GOT3 (cell line): ENCODE results near the gene NRG2.

Experiments used
- DNase-seq: peaks from one replicate; lab custom pipeline; 2025; ENCODE audit warnings: mixed read lengths; lab: John Stamatoyannopoulos, UW

The NRG2 gene

DNA sequence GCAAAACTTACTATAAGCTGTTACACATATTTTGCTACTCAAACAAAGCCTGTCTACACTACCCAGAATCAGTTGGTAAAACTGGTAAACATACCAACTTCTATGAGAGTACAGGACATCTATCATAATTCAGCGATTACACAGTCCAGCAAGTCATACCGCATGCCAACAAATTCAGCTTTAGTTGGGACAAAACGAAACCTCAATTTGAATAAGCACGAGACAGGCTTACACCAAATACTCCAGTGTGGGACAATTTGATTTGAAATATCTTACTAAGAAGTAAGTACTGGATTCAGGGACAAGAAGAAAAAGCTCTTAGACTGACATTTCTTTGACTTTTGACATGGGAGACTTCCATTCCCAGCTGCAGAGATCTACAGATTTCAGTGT lies 2.0 kb downstream of the NRG2 start:
- no peak for DNase-seq

DNA sequence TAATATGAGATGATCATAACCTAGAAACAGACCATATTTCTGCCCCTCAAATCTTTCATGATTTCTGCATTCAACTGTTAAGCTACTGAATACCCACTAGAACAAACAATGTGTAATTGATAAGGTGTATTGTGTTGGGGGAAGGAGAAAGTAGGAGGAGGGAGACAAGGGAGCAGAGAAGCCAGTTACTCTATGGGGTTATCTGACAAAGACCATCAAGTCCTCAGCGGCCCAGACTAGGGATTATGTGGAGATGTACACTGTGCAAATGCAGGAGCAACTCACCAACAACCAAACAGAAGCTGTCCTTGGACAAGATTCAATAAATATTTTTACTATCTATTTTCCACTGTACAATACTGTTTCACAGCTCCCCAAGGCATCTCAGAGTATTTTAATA lies 2.7 kb downstream of the NRG2 start:
- no peak for DNase-seq

DNA sequence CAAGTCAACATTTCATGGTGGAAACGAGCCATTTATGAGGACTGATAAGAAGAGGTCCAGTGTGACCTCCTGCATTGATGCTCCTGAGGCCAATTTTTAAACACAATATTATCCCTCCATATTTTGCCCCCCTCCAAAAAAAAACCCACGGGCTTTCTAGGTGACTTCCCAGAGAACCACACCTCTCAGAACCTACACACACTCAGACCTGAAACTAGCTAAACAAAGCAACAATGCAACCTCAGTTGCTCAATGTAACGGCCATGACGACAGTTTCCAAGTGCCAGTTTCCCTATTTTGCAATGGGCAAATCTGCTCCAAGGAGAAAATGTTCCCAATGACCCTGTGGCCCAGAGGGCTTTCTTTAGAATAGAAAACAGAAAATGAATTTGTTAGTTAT lies 3.5 kb downstream of the NRG2 start:
- DNase-seq: no peak

DNA sequence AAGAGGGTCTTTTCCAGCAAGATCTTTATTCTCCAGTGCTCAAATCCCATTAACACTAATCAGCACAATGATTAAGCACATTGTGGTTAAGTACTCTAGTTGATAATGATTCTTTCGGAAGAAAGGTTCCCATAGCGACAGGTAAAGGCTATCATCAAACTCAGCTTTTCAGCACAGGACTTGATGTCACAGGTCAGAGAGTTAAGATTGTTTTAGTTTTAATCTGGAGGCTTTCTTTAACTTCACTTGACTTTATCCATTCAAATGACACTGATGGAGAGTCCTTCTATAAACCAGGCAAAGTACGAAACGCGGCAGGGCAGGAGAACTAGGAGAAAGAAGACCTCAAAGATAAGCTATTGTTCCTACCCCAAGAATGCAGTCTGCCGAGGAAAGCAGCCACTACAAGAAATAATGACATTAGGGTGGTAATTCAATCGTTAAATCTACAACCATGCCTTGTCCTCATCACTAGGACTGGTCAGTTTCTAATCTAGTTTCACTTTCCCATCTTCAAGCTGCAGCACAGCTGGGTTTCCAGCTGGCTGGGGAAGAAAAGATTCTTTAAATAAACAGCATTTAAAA lies 4.6 kb downstream of the NRG2 start:
- no peak for DNase-seq

DNA sequence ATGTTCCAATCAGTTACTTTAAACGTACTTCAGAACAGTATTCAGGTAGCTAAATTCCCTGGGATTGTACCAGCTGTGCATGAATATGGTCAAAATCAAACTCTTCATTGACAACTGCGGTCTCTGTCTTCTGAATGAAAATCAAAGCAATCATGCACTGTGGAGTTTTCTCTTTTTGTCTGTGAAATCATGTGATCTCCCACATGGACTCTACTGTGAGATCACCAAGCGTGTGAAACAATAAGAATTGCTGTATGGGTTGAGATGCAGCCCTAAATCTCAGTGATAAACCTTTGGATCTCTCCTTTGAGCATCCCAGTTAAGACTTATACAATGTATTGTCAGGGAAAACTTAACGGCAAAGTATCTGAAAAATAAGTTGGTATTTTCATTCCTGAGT lies 6.1 kb downstream of the NRG2 start:
- DNase-seq: no peak

DNA sequence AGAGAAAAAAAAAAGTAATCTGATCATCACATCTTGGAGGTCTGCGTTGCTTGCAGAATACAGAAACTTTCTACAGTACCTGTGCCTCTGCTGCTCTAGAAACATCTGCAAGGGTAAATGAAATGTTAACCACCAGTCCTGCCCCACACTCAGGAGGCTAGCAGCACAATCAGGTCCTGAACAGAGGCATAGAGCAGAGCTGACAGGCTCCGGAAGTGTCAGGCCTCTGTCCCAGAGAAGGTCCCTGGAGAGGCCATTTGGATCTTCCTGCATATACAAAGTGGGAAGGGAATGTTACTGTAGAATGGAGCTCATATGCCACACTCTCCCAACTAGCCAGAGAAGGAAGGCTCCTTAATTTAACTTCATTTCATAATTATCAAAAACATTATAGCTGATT lies 7.2 kb downstream of the NRG2 start:
- DNase-seq: no peak

DNA sequence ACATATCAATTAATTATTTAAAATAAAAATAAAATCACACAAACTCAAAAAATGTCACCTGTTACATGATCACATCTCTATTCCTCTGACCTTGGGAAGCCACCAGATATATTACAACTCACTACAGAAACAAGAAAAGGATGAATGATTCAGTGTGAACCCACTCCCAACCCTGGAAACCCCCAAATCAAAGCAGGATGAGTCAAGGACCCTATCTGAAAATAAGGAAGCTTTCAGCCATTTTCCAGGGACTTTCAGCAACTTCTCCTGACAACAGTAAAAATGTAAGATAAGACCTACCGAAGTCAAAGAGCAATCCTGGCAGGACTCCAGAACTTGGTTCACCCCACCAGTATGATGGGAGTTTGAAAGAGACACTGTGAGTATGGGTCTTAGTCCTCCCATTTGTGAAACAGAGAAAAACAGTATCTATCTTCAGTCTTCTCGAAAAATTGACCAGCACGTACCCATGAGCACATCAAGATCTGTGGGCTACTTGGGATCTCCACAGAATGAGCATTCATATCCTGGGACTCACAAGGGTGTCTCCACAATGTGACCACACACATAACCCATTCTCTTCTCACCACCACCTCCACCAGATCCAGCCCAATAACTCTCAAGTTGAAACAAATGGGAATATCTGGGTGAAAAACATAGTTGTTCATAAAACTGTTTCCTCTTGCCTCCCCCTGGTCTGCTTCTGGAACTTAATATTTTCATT lies 9.9 kb downstream of the NRG2 start:
- no peak for DNase-seq

DNA sequence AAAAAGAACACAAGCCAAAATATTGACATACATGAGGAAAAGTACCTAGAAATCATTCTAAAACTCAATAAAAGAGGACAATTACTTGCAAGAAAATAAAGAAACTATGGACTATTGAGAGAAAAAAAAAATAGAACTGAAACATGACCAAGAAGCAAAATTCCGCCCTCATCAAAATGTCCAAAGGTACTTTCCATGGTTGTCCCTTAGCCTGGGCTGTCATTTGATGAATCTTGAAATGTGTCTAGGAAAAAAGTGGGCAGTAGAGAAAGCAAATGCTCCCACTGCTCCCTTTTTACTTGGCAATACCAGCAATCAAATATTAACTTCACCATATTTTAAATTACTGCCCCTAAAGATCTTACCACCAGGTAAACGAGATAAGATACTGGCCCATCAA lies 10.8 kb downstream of the NRG2 start:
- no peak for DNase-seq

DNA sequence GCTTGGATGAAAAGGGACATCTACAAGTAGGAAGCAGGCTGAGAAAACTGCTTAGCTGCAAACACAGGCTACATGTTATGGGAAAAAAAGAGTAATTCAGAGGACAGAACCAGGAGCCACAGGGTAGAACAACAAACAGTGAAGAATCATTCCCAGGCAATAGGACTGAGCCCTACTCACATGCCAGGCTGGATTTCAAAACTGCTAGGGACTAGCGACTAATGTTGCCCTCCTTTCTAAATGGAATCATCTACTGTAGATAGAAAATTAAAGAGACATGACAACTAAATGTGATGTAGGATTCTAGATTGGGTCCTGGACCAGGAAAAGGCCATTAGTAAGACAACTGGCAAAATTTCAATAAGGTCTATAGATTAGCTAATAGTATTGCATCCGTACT lies 15.3 kb downstream of the NRG2 start:
- no peak for DNase-seq

DNA sequence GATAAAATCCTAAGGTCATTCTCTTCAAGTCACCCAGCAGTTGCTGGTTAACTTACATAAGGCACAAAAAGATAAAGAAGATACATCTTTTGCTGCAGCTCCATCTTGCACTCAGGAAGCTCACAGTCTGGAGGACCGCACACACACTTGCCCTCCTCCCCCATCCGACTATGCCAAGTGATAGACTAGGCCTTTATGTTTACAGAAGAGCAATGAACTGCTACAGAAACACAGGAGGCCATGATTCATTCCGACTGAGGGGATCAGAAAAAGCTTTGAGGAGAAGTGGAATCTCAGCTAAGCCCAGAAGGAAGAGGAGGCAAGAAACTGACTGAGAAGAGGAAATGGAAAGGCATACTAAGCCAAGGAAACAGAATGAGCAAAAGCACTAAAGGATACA lies 17.4 kb downstream of the NRG2 start:
- DNase-seq: no peak

DNA sequence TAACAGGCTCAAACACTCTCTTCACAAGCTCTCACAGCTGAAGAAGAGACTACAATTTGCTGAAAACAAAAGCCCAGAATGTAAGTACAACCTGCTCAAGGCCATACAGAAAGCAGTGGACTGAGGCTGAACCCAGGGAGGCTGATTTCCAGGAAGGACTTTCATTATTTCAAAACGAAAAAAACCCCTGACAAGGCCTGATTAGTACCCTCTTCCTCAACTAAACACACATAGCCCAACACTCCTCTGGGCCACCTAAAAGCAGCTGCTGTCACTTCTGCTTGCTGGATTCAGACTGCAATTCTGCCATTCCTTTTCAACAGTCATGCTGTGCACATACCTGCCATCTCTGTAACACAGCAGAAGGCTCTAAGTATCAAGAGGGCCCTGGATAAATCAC lies 18.2 kb downstream of the NRG2 start:
- DNase-seq: no peak

DNA sequence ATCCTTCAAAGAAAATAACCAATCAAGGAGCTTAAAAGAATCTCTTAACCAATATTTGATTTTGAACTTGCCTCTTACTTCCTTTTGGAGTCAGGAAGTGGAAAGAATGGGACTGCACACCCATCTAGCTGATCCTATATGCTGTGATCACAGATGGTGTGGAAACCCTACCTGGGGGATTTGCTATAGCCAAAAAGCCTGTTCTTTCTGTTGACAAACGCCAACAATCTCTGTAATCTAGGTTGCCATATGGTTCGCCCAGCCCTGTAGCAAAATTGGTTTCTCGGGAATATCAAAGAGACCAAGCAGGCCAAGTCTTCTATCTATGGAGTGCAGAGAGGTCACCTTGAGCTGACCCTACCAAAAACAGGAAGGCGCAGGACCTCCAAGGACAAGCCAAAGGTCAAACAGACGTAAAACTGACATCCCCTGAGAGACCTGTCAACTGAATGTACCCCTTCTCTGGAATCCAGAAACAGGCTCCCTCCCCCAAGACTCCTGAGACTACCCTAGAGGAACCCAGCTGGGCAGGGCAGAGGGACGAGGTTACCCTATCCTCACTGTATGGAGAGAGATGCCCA lies 19.4 kb downstream of the NRG2 start:
- no peak for DNase-seq

DNA sequence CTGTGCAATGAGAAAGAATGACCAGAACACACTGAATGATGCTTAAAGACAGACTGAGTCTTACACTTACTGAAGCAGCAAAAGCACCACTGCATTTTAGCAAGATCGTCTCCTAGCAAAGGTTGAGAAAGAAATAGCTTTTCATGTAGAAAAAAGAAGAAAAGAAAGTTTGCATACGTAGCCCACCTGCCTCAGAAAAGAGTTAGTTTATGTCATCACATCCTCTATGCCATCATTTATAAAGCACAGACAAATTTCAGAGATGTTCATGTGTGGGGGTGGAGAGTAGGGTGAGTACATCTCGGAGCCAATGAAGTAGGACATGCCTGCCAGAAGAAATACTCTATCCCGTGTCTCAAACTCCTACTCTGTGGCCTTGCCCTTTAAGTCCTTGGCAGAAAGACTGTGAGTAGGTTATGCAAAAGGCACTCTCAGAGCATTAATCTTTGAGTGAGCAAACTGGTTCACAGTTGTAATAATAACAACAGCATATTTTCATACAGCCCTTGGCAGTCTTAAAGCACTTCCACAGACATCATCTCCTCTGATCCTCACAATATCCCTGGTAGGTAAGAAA lies 22.4 kb downstream of the NRG2 start:
- no peak for DNase-seq

DNA sequence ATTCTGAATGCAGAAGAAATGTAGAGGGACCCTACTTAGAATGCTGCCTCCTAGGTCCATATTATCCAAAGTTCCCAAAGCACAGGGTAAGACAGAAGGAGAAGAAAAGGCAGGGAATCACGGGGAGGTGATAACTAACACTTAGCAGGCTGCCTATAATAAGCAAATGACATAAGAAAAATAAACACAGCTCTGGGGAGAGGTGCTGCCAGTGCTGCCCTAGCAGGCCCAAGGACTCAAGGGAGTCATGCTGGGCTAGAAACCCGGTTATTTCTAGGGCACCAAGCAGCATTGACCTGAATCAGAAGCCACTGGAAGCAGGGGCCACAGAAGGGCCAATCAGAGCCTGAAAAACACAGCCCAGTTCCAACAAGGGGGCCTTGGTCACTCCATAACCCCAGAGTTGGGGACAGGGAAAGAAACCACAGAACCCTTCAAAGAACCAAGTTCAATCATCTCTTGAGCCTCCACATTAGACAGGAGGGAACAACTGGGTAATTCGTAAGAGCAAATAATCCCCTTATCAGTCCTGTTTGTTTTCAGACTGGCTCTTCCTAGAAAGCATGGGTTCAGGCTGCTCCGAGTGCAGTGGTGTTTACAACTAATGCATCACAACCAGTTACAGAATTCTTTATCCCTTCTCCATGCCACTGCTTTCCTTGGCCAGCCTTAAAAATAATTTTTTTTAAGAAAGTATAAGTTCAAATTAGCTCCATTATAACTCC lies 24.0 kb downstream of the NRG2 start:
- DNase-seq: no peak

DNA sequence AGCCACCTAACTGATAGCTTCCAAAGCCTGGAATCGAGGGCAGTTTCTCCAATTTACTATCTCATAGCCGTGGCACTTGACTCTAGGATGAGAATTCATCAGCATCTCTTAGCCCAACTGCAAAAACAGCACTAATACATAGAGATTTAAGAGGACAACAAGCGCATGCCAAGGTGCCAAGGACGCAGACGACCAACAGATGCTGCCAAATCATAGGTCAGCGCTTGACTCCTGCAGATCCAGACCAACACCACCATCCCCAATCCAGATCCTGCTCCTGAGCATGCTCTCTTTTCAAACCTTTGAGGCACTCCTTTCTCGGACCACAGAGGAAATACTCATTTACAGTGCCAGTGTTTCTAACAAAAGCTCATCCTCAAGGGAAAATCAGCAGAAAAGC lies 24.6 kb downstream of the NRG2 start:
- no peak for DNase-seq

DNA sequence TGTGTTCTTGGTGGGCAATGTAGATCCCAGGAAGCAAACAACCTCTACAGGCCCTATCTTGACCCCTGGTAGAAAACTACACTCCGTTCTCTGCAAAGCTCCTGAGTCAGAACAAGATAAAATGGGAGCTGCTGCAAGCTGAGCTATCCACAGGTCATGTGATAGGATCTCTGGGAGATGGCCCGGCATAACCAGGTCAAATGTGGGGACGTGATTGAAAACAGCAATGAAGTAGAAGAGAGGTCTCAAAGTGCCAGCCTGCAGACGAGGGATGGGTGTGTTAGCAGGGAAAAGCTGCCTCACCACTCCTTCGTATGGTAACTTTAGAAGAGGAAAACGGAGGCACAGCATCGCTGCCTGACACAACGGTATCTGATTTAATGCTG lies 25.0 kb downstream of the NRG2 start:
- no peak for DNase-seq

DNA sequence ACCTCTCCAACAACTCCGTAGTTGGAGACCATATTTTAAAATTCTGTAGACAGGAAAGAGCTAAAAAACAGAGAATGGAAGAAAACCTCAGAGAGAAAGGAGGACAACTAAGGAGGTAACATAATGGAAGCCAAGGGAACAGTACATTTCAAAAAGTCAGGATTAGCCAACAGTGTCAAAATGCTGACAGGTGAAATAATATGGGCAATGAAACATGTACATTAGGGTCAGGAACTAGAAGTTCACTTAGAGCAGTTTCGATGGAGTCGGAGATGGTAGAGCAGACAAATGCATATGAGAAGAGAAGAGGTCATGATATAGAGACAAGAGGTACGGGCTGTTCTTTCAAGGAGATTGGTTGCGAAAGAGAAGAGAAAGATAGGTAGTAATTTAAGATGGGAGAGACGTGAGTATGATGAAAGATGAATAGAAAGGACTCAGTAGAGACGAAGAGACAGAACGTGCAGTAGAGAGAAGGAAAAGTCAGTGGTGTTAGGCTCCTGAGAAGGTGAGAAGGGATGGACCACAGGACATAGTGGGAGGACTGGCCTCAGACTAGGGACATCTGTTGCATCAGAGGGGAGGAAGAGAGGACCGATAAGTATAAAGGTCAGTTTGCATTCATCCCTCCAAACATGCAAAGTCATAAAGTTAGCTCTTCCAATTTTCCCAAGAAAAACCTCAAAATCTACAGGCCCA lies 25.6 kb downstream of the NRG2 start:
- DNase-seq: no peak

DNA sequence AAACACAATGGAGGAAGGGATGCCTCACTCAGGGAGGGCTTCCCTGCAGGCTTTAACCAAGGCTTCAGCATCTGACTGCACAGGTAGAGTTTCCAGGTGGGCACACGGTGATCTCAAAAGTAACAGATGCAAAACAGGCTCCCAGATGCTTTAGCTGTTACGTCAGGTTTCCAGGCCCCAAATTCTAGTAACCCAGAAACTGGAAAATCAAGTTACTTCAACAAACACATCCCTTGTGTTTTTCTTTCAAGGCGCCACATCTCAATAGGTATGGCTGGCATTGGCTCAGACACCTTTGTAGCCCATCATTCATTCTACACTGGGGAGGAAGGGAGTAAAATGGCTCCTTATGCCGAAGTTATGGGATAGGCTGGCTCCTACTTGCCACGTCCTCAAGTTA lies 27.4 kb downstream of the NRG2 start:
- DNase-seq: no peak

DNA sequence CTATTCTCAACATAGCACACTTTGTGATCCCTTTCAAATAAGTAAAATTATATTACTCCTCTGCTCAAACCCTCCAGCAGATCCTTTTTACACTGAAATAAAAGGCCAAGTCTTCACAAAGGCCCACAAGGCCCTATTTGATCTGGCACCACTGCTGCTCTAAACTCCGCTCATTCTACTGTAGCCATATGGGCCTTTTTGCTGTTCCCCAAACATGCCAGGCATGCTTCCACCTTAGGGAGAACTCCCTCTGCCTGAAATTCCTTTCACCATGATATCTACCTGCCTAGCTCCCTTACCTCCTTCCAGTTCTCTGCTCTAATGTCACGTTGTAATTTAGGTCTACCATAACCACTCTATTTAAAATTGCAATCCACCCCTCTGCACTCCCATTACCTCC lies 28.3 kb downstream of the NRG2 start:
- no peak for DNase-seq

DNA sequence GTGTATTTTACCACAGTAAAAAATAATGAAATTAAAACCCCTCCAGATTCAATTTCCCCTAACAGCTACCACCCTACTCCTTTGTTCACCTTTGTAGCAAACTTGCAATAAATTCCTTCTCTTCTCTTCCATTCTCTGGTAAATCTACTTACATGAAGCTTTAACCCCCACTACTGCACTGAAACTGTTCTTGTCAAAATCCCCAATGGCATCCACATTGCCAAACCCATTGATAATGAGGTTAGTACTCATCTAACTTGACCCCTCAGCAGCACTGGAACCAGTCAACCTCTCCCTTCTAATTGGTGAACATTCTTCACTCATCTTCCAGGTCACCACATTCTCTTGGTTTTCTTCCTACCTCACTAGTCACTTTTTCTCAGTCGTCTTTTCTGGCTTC lies 29.6 kb downstream of the NRG2 start:
- DNase-seq: no peak

DNA sequence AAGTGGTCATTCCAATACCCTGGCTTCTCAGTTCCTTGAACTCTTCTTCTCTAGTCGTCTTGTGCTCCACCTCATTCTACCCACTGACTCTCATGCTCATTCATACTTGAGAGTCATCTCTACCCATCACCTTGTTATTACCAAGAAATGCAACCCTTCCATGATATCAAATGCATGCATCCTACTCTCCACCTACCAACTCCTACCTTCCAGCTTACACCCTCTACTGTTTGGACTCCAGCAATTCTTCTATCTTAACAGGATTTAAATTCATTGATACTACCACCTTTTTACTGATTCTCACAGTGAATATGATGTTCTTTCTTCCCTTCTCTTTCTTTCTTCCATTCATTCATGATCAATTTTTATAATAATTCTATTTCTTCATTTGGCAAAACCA lies 30.7 kb downstream of the NRG2 start:
- DNase-seq: no peak

DNA sequence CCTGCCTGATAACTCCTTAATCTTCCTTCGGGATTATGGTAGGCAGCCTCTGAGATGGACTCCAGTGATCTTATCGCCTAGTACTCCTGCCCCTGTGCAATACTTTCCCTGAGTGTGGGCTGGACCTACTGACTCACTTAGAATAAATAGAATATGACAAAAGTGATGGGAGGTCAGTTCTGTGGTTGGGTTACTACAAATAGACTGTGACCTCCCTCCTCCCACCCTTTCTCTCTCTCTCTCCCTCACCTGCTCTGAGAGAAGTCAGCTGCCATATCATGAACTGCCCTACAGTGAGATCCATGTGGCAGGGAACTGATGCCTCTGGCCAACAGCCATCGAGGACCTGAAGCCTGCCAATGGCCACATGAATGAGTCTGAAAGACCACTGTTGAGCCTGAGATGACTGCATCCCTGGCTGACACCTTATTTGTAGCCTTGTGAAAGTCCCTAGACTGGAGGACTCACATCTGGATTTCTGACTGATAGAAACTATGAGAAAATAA lies 31.7 kb downstream of the NRG2 start:
- no peak for DNase-seq
